Lower lobe of right lung (tissue), 2 donors: ENCODE measurements around the gene PLEKHH3. TPM values are rescaled to one million over a fixed set of nuclear protein-coding genes. Genes with fewer than 3 reads are reported as not detected.

ENCODE experiments used
- ATAC-seq, 2 donors: fragments of 200-7000 bp; cut with Tn5 transposase; one replicate each; pipeline ENCODE4 v1.9.1; 2020 to 2022; ENCODE audit warnings: mild to moderate bottlenecking in 2 of 2, moderate library complexity in 2 of 2
- DNase-seq: peaks from one replicate; pipeline ENCODE4 v3.0.0-alpha.2; 2020
- H3K27ac ChIP-seq: fragments of 200-600 bp; one replicate; pipeline ENCODE4 v1.8.0; 2022
- H3K27me3 ChIP-seq: fragments of 200-600 bp; one replicate; pipeline ENCODE4 v1.8.0; 2022; ENCODE audit warnings: low read depth
- H3K36me3 ChIP-seq: fragments of 200-600 bp; one replicate; pipeline ENCODE4 v1.8.0; 2022; ENCODE audit warnings: mild to moderate bottlenecking
- H3K4me1 ChIP-seq: fragments of 200-600 bp; one replicate; pipeline ENCODE4 v1.8.0; 2022
- H3K4me3 ChIP-seq: fragments of 200-600 bp; one replicate; pipeline ENCODE4 v1.8.0; 2022; ENCODE audit warnings: mild to moderate bottlenecking
- H3K9me3 ChIP-seq: fragments of 200-600 bp; one replicate; pipeline ENCODE4 v1.8.0; 2022
- intact Hi-C: fragments of 100-400 bp; cut with DNase I; formaldehyde crosslinking; loops from one replicate; pipeline ENCODE4 v1.11.0; 2022
- total RNA-seq: library from RNA; stranded (reverse); fragmentation: NEBNext Ultra II Directional; extraction: Animal tissue kit (Norgen Biotek cat#: 25700); gene quantifications from one replicate; pipeline ENCODE4 v1.2.1, GENCODE V29; 2021
- TF ChIP-seq, protein P1 (sequence below): fragments of 200-600 bp; IDR thresholded peaks from one replicate; pipeline ENCODE4 v1.8.0; 2022; ENCODE audit warnings: antibody characterized with exemption, mild to moderate bottlenecking
- donor health status: DM: no; HTN: yes; CAD: no; lungs with severe emphysema.

PLEKHH3 gene
- total RNA-seq, 1 donor from 2014 or later = 18.3 TPM

DNA sequence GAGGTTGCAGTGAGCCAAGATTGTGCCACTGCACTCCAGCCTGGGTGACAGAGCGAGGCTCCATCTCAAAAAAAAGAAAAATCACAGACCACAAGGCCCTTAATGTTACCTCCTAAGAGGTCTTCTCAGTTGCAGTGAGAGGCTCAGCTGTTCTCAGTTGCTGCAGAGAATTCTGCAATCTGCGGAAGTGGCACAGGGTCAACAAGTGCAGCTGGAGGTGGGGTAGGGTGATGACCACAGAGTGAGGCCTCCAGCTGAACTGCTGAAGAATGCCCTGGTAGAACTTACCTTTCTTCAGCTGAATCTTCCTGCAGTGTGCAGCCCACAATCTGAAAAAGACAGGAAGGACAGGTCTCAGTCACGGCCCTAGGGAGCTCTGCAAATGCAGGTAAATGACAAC lies 31.8 kb upstream of the PLEKHH3 start:
- no peak for DNase-seq
- TF ChIP-seq, protein P1, sequence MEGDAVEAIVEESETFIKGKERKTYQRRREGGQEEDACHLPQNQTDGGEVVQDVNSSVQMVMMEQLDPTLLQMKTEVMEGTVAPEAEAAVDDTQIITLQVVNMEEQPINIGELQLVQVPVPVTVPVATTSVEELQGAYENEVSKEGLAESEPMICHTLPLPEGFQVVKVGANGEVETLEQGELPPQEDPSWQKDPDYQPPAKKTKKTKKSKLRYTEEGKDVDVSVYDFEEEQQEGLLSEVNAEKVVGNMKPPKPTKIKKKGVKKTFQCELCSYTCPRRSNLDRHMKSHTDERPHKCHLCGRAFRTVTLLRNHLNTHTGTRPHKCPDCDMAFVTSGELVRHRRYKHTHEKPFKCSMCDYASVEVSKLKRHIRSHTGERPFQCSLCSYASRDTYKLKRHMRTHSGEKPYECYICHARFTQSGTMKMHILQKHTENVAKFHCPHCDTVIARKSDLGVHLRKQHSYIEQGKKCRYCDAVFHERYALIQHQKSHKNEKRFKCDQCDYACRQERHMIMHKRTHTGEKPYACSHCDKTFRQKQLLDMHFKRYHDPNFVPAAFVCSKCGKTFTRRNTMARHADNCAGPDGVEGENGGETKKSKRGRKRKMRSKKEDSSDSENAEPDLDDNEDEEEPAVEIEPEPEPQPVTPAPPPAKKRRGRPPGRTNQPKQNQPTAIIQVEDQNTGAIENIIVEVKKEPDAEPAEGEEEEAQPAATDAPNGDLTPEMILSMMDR = no peak
- Histone ChIP-seq H3K27me3 (no peaks in the 10 kb centered on the region), H3K4me3 (no peak overlapping the region), H3K9me3 (no peaks in the 10 kb centered on the region), H3K4me1 (no peaks in the 10 kb centered on the region), H3K36me3 (peaks cover 100% of the 10 kb centered on the region), H3K27ac (no peak overlapping the region)
- ATAC-seq = no peak
- intact Hi-C loops = no loop called here

DNA sequence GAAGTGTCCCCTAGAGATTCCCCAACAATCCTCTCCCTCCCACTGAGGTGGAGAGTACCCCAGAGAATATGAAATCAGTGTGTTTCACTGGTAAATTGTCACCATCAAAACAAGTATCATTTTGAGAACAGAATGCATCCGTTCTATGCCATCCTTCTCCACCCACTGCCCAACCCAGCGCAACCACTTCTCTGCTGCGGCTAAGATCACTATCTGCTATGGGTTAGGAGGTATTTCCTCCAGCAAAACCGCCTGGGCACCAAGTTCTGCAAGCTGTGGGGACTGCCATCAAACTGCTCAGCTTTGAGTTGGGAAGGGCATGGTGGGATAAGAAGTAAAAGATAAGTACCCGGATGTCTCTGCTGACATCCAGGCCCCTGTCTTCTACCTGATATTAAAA lies 29.9 kb upstream of the PLEKHH3 start:
- Histone ChIP-seq H3K36me3 (peaks cover 100% of the 10 kb centered on the region), H3K27me3 (no peaks in the 10 kb centered on the region), H3K4me3 (no peak overlapping the region), H3K4me1 (no peaks in the 10 kb centered on the region), H3K9me3 (no peaks in the 10 kb centered on the region), H3K27ac (no peak overlapping the region)
- TF ChIP-seq, protein P1 = no peak
- no peak for ATAC-seq
- no peak for DNase-seq
- intact Hi-C loops = no loop called here

DNA sequence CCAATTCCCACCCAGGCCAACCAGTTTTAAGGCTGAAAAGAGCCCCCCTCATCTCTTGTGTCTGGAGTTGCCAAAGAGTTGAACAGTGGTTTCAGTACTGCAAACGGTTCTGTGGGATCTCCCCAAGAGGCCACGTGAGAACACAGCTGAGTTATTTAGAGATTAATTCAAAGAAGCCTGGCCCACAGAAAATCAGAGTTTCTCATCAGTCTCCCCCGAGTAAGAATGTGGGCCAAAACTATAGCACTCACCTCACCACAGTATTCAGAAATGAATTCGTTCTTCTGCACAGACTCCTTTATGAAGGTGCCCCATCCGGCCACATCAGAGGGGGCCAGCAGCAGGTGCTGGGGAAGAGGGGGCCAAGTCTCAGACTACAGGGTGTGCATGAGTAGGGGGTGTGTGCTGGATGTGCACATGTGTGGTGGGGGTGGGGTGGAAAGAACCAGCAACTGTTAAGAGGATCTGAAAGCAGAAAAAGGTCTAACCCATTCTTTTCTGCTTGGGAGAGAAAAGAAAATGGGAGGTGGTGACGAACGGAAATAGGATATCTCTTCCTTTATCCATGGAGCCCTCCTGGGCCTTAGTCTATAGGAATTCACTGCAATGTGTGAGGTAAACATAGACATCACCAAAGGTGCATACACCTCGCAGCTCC lies 28.2 kb upstream of the PLEKHH3 start:
- Histone ChIP-seq H3K36me3 (peaks cover 100% of the 10 kb centered on the region), H3K4me3 (no peak overlapping the region), H3K4me1 (no peaks in the 10 kb centered on the region), H3K27ac (no peak overlapping the region), H3K9me3 (no peaks in the 10 kb centered on the region), H3K27me3 (no peaks in the 10 kb centered on the region)
- ATAC-seq (no peak), DNase-seq (no peak)
- TF ChIP-seq, protein P1 = no peak
- intact Hi-C loops = no loop called here

DNA sequence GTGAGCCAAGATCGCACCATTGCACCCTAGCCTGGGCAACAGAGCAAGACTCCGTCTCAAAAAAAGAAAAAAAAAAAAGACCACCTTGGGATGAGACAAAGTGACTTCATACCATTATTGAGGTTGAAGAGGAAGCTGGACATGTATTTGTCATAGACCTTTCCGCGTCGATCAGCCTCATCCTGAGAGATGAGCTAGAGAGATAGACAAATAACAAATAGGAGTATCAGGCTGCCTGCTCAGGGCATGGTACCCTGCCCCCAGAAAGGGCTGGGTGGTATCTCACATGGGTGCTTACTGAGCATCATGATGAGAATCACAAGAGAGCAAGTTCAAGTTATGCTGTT lies 27.7 kb upstream of the PLEKHH3 start:
- Histone ChIP-seq H3K4me1 (no peaks in the 10 kb centered on the region), H3K9me3 (no peaks in the 10 kb centered on the region), H3K27ac (no peak overlapping the region), H3K27me3 (no peaks in the 10 kb centered on the region), H3K36me3 (peaks cover 100% of the 10 kb centered on the region), H3K4me3 (no peak overlapping the region)
- DNase-seq (no peak), ATAC-seq (no peak)
- intact Hi-C loops = no loop called here
- TF ChIP-seq, protein P1 = no peak

DNA sequence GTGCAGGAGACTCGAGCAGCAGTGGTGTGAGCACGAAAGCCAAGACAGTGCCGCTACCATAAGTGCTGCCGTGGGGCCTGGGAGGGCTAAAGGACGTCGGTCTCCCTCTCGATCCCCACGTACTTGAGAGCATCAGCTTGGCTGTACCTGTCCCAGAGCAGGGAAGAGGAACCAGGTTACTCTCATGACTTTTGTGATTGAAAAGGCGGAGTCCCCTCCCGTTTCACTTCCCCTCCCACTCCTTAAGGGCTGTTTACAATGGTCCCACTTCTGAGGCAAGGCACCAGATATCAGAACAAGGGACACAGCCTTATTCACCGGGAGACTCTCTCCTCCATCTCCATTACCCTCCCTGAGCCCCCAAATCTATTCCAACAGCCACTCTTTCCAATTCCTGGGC lies 25.7 kb upstream of the PLEKHH3 start:
- H3K4me1 ChIP-seq = no peaks in the 10 kb centered on the region
- DNase-seq (no peak), ATAC-seq (no peak)
- H3K4me3 ChIP-seq = no peak overlapping the region
- H3K36me3 ChIP-seq = peaks cover 86% of the 10 kb centered on the region
- TF ChIP-seq, protein P1 = no peak
- H3K9me3 ChIP-seq = no peaks in the 10 kb centered on the region
- intact Hi-C loops = no loop called here
- H3K27ac ChIP-seq = no peak overlapping the region
- H3K27me3 ChIP-seq = no peaks in the 10 kb centered on the region
